DOHH2 (cell line): ENCODE data around the gene C19orf33.

ENCODE experiments used
- EZH2phosphoT487 ChIP-seq: fragments of 200-600 bp; sonication (generic); IDR thresholded peaks from 2 replicates; pipeline ENCODE4 v1.6.1; 2017; ENCODE audit warnings: borderline replicate concordance, mild to moderate bottlenecking, antibody characterized with exemption, low read length, moderate library complexity, mixed read lengths
- TF ChIP-seq, protein P1 (sequence below): fragments of 200-600 bp; sonication (generic); IDR thresholded peaks from one replicate; pipeline ENCODE4 v1.5.1; 2014; ENCODE audit warnings: antibody characterized with exemption, mild to moderate bottlenecking, low read depth, low read length; ENCODE audit not compliant: poor library complexity, severe bottlenecking

DNA sequence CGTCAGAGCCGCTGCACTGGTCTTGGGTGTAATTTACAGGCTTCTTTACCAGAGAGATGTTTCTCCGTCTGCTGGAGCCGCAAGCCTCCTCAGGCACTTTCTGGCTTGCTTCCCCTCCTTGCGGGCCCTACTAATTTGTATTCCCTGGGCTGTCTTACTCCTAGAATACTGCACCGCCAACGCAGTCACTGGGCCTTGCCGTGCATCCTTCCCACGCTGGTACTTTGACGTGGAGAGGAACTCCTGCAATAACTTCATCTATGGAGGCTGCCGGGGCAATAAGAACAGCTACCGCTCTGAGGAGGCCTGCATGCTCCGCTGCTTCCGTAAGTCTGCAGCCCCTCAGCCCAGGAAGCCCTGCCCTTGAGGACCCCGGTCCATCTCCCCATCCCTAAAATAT lies 14.1 kb upstream of the C19orf33 start:
- TF ChIP-seq, protein P1, sequence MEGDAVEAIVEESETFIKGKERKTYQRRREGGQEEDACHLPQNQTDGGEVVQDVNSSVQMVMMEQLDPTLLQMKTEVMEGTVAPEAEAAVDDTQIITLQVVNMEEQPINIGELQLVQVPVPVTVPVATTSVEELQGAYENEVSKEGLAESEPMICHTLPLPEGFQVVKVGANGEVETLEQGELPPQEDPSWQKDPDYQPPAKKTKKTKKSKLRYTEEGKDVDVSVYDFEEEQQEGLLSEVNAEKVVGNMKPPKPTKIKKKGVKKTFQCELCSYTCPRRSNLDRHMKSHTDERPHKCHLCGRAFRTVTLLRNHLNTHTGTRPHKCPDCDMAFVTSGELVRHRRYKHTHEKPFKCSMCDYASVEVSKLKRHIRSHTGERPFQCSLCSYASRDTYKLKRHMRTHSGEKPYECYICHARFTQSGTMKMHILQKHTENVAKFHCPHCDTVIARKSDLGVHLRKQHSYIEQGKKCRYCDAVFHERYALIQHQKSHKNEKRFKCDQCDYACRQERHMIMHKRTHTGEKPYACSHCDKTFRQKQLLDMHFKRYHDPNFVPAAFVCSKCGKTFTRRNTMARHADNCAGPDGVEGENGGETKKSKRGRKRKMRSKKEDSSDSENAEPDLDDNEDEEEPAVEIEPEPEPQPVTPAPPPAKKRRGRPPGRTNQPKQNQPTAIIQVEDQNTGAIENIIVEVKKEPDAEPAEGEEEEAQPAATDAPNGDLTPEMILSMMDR = no peak
- no peak for TF ChIP-seq EZH2phosphoT487
